ENCODE data around the gene KDM5A.

The KDM5A gene

GRCh38 chr12:256958-257357, 132.2 kb downstream of the KDM5A start:
- H3K27ac ChIP-seq (ENCODE audit: low read depth, low read length), result no peak overlapping the region
- H3K9ac ChIP-seq (ENCODE audit: low read depth, low read length), result no peak overlapping the region
- no peak overlapping the region for H3K4me3 ChIP-seq (ENCODE audit: low read depth, low read length)
- H3K9me3 ChIP-seq (ENCODE audit: control insufficient read depth, insufficient read depth, low read length), result no peaks in the 10 kb centered on the region
- H3K36me3 ChIP-seq (ENCODE audit: control insufficient read depth, insufficient read depth, low read length), result no peaks in the 10 kb centered on the region
- H3K4me1 ChIP-seq (ENCODE audit: control insufficient read depth, insufficient read depth, low read length), result no peaks in the 10 kb centered on the region; the same call in 1 of the 2 replicates
- no peaks in the 10 kb centered on the region for H3K27me3 ChIP-seq (ENCODE audit: control insufficient read depth, insufficient read depth, low read length)

GRCh38 chr12:256225-256624, 132.9 kb downstream of the KDM5A start:
- no peaks in the 10 kb centered on the region for H3K9me3 ChIP-seq (ENCODE audit: control insufficient read depth, insufficient read depth, low read length)
- no peaks in the 10 kb centered on the region for H3K27me3 ChIP-seq (ENCODE audit: control insufficient read depth, insufficient read depth, low read length)
- no peaks in the 10 kb centered on the region for H3K36me3 ChIP-seq (ENCODE audit: control insufficient read depth, insufficient read depth, low read length)
- no peak overlapping the region for H3K4me3 ChIP-seq (ENCODE audit: low read depth, low read length)
- H3K4me1 ChIP-seq (ENCODE audit: control insufficient read depth, insufficient read depth, low read length), result no peaks in the 10 kb centered on the region; the same call in 1 of the 2 replicates
- no peak overlapping the region for H3K9ac ChIP-seq (ENCODE audit: low read depth, low read length)
- H3K27ac ChIP-seq (ENCODE audit: low read depth, low read length), result no peak overlapping the region

- no peak overlapping the region for H3K9ac ChIP-seq (ENCODE audit: low read depth, low read length)
- H3K27ac ChIP-seq (ENCODE audit: low read depth, low read length), result no peak overlapping the region
- H3K4me3 ChIP-seq (ENCODE audit: low read depth, low read length), result no peak overlapping the region
- no peaks in the 10 kb centered on the region for H3K27me3 ChIP-seq (ENCODE audit: control insufficient read depth, insufficient read depth, low read length)
- no peaks in the 10 kb centered on the region; the same call in 1 of the 2 replicates for H3K4me1 ChIP-seq (ENCODE audit: control insufficient read depth, insufficient read depth, low read length)
- no peaks in the 10 kb centered on the region for H3K9me3 ChIP-seq (ENCODE audit: control insufficient read depth, insufficient read depth, low read length)
- H3K36me3 ChIP-seq (ENCODE audit: control insufficient read depth, insufficient read depth, low read length), result no peaks in the 10 kb centered on the region
These were observed 134.2 kb downstream of the KDM5A start for GRCh38 chr12:254912-255311.

GRCh38 chr12:254039-254438, 135.1 kb downstream of the KDM5A start:
- H3K9ac ChIP-seq (ENCODE audit: low read depth, low read length), result no peak overlapping the region
- no peak overlapping the region for H3K4me3 ChIP-seq (ENCODE audit: low read depth, low read length)
- no peaks in the 10 kb centered on the region for H3K36me3 ChIP-seq (ENCODE audit: control insufficient read depth, insufficient read depth, low read length)
- no peaks in the 10 kb centered on the region for H3K9me3 ChIP-seq (ENCODE audit: control insufficient read depth, insufficient read depth, low read length)
- H3K27ac ChIP-seq (ENCODE audit: low read depth, low read length), result no peak overlapping the region
- no peaks in the 10 kb centered on the region for H3K27me3 ChIP-seq (ENCODE audit: control insufficient read depth, insufficient read depth, low read length)
- no peaks in the 10 kb centered on the region; the same call in 1 of the 2 replicates for H3K4me1 ChIP-seq (ENCODE audit: control insufficient read depth, insufficient read depth, low read length)

- H3K27ac ChIP-seq (ENCODE audit: low read depth, low read length), result no peak overlapping the region
- H3K36me3 ChIP-seq (ENCODE audit: control insufficient read depth, insufficient read depth, low read length), result no peaks in the 10 kb centered on the region
- no peak overlapping the region for H3K4me3 ChIP-seq (ENCODE audit: low read depth, low read length)
- H3K9me3 ChIP-seq (ENCODE audit: control insufficient read depth, insufficient read depth, low read length), result no peaks in the 10 kb centered on the region
- H3K9ac ChIP-seq (ENCODE audit: low read depth, low read length), result no peak overlapping the region
- no peaks in the 10 kb centered on the region; the same call in 1 of the 2 replicates for H3K4me1 ChIP-seq (ENCODE audit: control insufficient read depth, insufficient read depth, low read length)
- H3K27me3 ChIP-seq (ENCODE audit: control insufficient read depth, insufficient read depth, low read length), result no peaks in the 10 kb centered on the region
These were observed 135.8 kb downstream of the KDM5A start for GRCh38 chr12:253116-253831.

- no peak overlapping the region for H3K4me3 ChIP-seq (ENCODE audit: low read depth, low read length)
- H3K9ac ChIP-seq (ENCODE audit: low read depth, low read length), result no peak overlapping the region
- no peak overlapping the region for H3K27ac ChIP-seq (ENCODE audit: low read depth, low read length)
- no peaks in the 10 kb centered on the region; the same call in 1 of the 2 replicates for H3K4me1 ChIP-seq (ENCODE audit: control insufficient read depth, insufficient read depth, low read length)
- H3K27me3 ChIP-seq (ENCODE audit: control insufficient read depth, insufficient read depth, low read length), result no peaks in the 10 kb centered on the region
- H3K36me3 ChIP-seq (ENCODE audit: control insufficient read depth, insufficient read depth, low read length), result no peaks in the 10 kb centered on the region
- peaks cover 1% of the 10 kb centered on the region; the same call in 1 of the 2 replicates for H3K9me3 ChIP-seq (ENCODE audit: control insufficient read depth, insufficient read depth, low read length)
These were observed 136.5 kb downstream of the KDM5A start for GRCh38 chr12:252636-253035.

- Histone ChIP-seq H3K36me3 (ENCODE audit: control insufficient read depth, insufficient read depth, low read length) (no peaks in the 10 kb centered on the region), H3K4me3 (ENCODE audit: low read depth, low read length) (no peak overlapping the region), H3K27ac (ENCODE audit: low read depth, low read length) (no peak overlapping the region), H3K4me1 (ENCODE audit: control insufficient read depth, insufficient read depth, low read length) (no peaks in the 10 kb centered on the region), H3K27me3 (ENCODE audit: control insufficient read depth, insufficient read depth, low read length) (no peaks in the 10 kb centered on the region; the same call in 1 of the 2 replicates), H3K9ac (ENCODE audit: low read depth, low read length) (no peak overlapping the region), H3K9me3 (ENCODE audit: control insufficient read depth, insufficient read depth, low read length) (peaks cover 13% of the 10 kb centered on the region)
These were observed 141.8 kb downstream of the KDM5A start for GRCh38 chr12:247271-247670.

GRCh38 chr12:243381-243780, 145.7 kb downstream of the KDM5A start:
- no peaks in the 10 kb centered on the region; the same call in 1 of the 2 replicates for H3K27me3 ChIP-seq (ENCODE audit: control insufficient read depth, insufficient read depth, low read length)
- H3K27ac ChIP-seq (ENCODE audit: low read depth, low read length), result no peak overlapping the region
- no peak overlapping the region for H3K9ac ChIP-seq (ENCODE audit: low read depth, low read length)
- H3K9me3 ChIP-seq (ENCODE audit: control insufficient read depth, insufficient read depth, low read length), result peaks cover 13% of the 10 kb centered on the region
- no peak overlapping the region for H3K4me3 ChIP-seq (ENCODE audit: low read depth, low read length)
- H3K36me3 ChIP-seq (ENCODE audit: control insufficient read depth, insufficient read depth, low read length), result no peaks in the 10 kb centered on the region
- no peaks in the 10 kb centered on the region for H3K4me1 ChIP-seq (ENCODE audit: control insufficient read depth, insufficient read depth, low read length)

GRCh38 chr12:242496-242895, 146.6 kb downstream of the KDM5A start:
- no peak overlapping the region for H3K4me3 ChIP-seq (ENCODE audit: low read depth, low read length)
- no peaks in the 10 kb centered on the region for H3K4me1 ChIP-seq (ENCODE audit: control insufficient read depth, insufficient read depth, low read length)
- H3K9ac ChIP-seq (ENCODE audit: low read depth, low read length), result no peak overlapping the region
- no peaks in the 10 kb centered on the region; the same call in 1 of the 2 replicates for H3K27me3 ChIP-seq (ENCODE audit: control insufficient read depth, insufficient read depth, low read length)
- H3K9me3 ChIP-seq (ENCODE audit: control insufficient read depth, insufficient read depth, low read length), result peaks cover 11% of the 10 kb centered on the region
- no peak overlapping the region for H3K27ac ChIP-seq (ENCODE audit: low read depth, low read length)
- H3K36me3 ChIP-seq (ENCODE audit: control insufficient read depth, insufficient read depth, low read length), result no peaks in the 10 kb centered on the region

- peaks cover 12% of the 10 kb centered on the region for H3K9me3 ChIP-seq (ENCODE audit: control insufficient read depth, insufficient read depth, low read length)
- no peak overlapping the region for H3K9ac ChIP-seq (ENCODE audit: low read depth, low read length)
These were observed 147.9 kb downstream of the KDM5A start for GRCh38 chr12:241266-241665.

GRCh38 chr12:240566-240965, 148.6 kb downstream of the KDM5A start:
- H3K36me3 ChIP-seq (ENCODE audit: control insufficient read depth, insufficient read depth, low read length), result no peaks in the 10 kb centered on the region
- H3K27me3 ChIP-seq (ENCODE audit: control insufficient read depth, insufficient read depth, low read length), result no peaks in the 10 kb centered on the region; the same call in 1 of the 2 replicates
- H3K4me1 ChIP-seq (ENCODE audit: control insufficient read depth, insufficient read depth, low read length), result no peaks in the 10 kb centered on the region
- H3K9ac ChIP-seq (ENCODE audit: low read depth, low read length), result no peak overlapping the region
- no peak overlapping the region for H3K27ac ChIP-seq (ENCODE audit: low read depth, low read length)
- H3K9me3 ChIP-seq (ENCODE audit: control insufficient read depth, insufficient read depth, low read length), result peaks cover 11% of the 10 kb centered on the region; the same call in 1 of the 2 replicates
- H3K4me3 ChIP-seq (ENCODE audit: low read depth, low read length), result no peak overlapping the region

More at GRCh38 chr12:241266-241665, 147.9 kb downstream of the KDM5A start:
- no peak overlapping the region for H3K27ac ChIP-seq (ENCODE audit: low read depth, low read length)
- H3K4me3 ChIP-seq (ENCODE audit: low read depth, low read length), result no peak overlapping the region
- no peaks in the 10 kb centered on the region for H3K36me3 ChIP-seq (ENCODE audit: control insufficient read depth, insufficient read depth, low read length)
- H3K4me1 ChIP-seq (ENCODE audit: control insufficient read depth, insufficient read depth, low read length), result no peaks in the 10 kb centered on the region
- H3K27me3 ChIP-seq (ENCODE audit: control insufficient read depth, insufficient read depth, low read length), result no peaks in the 10 kb centered on the region; the same call in 1 of the 2 replicates
